ENCODE data around the gene ING5.

Gene ING5

DNA sequence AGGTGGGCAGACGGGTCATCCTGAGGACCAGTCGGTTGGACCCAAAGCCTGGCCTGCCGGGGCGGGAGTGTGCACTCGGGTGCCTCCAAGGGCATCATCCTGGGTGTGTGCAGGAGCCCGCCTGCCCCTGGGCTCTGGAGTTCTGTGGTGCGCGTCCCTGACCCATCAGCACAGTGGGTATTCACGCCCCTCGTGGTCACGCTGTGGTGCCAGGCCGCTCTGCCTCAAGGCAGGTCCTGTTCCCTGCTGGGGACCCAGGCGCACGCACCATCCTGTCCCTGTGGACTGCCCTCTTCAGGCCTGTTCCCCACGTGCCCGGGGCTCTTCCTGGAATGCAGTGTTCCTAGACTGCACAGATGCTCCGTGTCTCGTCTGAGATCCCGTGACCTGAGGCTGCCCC is 18.3 kb downstream of the ING5 start:
- no peak for DNase-seq

DNA sequence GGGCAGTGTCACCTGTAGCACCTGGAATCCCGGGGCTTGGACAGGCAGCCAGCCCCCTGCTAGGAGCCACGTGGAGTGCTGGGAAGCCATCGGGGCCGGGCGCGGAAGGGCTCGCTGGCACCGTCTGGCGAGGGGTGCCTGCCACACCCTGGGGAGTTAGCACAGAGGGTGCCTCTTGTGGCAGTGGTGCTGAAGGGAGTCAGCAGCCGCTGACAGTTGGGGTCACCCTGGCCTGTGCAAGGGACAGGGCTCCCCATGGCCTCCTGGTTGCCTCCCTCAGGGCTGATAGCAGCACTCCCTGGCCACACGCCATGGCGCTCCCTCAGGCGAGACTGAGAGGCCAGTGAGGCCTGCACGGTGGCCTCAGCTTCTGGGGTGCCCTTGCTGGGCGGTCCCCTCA is 18.7 kb downstream of the ING5 start:
- no peak for DNase-seq

DNA sequence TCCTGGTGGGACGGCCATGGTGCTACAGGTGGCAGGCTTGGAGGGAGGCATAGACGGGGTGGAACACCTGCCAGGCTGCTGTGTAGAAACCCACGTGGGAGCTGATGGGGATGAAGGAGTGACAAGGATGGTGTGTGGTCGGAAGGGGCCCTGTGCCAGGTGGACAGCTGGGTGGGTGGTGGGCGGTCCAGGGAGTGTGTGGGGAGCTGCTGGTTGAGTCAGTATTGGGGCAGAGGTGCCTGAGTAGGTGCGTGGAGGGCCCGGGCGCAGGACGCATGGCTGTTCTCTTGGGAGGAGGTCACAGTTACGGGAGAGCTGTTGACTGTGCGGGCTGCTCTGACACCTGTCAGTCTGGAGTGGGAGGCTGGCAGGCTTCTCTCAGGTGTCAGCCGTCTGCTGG is 20.0 kb downstream of the ING5 start:
- DNase-seq = no peak

DNA sequence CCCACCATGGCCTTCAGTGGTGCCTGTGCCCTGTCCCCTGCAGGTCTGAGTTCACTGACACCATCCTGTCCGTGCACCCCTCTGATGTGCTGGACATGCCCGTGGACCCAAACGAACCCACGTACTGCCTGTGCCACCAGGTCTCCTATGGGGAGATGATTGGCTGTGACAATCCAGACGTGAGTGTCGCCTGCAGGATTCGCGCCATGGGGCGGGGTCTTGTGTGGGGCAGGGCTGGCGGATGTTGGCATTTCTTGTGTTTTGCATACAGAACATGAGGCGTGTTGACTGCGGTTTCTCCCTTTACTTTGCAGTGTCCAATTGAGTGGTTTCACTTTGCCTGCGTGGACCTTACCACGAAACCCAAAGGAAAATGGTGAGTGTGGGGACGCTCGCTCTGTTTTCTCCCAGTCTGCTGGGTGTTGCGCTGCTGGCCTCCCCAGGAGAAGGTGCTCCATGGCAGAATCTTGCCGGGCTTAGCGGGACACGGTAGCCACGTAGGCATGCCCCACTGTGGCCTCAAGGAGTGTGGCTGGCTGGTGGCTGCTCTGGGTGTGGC is 21.1 kb downstream of the ING5 start:
- no peak for DNase-seq

DNA sequence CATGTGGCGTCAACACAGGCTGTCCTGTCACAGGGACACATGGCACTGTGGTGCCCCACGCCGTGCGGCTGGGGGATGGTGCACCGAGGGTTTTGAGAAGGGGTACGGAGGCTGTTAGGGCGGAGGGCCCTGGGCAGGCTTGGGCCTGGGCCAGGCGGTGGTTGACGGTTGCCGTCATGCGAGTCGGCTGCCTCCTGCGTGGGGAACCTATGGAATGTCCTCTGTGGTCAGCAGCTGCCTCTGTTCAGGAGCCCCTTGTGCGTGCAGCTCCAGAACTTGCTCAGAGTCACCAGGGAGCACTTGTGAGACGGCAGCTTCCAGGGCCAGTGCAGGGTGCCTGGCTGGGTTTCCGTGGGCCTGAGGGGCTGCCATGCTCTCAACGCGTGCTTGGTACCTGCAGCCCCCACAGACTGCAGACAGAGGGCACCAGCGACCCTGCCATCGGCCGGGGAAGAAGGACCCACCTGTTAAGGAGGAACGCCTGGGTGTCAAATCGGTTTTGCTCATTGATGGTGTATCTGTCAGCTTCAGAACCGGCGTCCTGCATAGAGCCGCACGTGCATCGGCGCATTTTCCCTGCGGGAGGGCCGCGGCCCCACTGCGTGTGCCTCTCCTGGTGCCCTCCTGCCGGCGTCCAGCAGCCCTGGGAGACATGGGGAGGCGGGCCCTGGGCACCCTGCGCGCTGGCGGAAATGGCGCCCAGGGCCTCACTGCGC is 22.6 kb downstream of the ING5 start:
- no peak for DNase-seq

DNA sequence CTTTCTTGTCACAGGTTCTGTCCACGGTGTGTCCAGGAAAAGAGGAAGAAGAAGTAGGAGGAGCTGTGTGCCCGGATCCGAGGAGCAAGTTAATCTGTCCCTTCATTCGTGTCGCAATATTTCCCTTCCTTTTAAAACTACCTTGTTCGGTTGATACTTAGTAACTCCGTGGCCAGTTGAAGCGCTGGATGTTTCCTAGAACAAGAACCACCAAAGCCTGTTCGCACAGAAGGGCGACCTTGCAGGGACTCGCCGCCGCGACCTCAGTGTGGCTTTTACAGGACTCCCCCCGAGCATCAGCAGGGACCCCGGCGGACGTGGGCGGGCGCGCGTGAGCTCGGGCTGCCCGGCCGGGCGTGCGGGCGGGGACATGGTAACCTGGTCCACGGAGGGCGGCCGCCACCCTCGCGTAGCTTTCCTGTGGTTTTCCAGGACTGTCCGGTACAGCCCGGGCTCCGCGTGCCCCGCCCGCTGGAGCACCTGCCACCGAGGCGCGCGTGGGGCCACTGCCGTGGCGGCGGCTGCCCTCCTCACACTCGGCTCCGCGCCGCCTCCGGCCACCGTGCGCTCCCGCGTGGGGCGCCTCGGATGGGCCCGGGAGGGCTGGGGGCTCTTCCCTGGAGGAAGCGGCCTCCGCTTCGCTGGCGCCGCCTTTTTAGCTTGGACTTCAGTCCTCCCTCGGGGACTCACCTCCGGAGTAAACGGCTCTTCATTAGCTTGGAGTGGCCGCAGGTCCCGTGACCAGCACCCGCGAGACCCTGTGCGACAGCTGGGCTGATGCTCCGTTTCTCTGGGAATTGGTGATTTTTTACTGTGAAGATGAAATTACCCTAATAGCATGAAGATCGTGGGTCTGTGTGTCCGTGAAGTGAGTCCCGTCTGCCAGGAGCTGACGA is 23.4 kb downstream of the ING5 start:
- no peak for DNase-seq

DNA sequence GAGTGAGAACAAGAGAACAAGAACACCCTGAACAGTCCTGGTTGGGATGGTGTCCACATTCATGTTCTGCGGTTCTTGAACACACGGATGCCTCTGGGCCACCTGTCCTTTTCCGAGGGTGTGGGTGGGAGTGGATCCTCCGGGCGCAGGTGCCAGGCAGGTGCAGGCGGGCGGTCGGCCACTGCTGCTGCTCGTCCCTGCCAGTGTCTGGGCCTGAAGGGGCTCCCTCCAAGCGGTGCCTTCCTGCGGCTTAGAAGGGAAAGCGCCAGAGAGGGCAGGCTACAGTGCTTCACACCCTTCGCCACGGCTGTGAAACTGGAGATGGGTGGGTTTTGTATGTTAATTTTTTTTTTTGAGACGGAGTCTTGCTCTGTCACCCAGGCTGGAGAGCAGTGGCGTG is 24.6 kb downstream of the ING5 start:
- DNase-seq = no peak

DNA sequence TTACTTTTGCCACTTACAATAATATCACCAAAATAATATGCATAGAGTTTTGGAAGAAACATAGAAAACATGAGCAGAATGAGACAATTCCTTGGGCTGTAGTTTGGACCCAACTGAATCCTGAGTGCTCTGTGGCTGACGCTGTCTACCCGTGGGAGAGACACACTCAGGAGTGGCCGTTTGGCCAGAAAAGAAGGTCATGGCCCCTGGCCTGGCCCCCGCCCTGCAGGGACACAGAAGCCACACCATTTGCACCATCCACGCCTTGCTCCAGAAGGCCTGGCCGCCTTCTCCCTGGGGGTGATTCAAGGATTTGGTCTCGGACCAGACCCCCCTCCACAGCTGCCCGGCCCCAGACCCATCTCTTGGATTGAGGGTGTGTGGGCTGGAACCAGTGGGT is 26.2 kb downstream of the ING5 start:
- DNase-seq = no peak

DNA sequence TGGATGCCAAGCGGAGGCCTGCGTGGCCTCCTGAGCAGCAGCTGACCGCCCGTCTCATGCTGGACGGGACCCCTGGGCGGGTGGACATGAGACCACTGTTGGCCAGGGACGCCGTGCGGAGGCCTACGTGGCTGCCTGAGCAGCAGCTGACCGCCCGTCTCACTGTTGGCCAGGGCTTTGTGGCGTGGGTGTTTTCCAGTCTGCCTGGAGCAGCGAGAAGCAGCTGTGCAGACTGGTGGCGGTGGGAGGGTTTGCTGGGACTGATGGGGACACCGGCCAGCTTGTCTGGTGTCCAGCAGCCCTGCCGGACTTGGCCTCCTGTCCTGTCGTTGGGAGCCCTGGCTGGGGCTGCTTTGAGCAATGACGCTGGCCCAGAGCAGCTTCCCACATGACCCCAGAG is 26.8 kb downstream of the ING5 start:
- no peak for DNase-seq

DNA sequence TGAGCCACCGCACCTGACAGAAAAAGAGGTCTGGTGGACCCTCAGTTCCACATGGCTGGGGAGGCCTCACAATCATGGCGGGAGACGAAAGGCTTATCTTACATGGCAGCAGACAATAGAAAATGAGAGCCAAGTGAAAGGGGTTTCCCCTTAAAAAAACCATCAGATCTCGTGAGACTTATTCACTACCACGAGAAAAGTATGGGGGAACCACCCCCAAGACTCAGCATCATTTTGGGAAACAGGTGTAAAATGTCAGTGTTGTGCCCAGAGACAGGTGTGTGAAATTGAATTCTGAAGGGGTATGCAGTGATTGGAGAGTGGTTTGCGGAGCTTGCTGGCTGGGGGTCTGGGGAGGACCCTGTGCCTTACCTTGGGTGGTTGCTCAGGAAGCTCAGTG is 28.0 kb downstream of the ING5 start:
- no peak for DNase-seq

DNA sequence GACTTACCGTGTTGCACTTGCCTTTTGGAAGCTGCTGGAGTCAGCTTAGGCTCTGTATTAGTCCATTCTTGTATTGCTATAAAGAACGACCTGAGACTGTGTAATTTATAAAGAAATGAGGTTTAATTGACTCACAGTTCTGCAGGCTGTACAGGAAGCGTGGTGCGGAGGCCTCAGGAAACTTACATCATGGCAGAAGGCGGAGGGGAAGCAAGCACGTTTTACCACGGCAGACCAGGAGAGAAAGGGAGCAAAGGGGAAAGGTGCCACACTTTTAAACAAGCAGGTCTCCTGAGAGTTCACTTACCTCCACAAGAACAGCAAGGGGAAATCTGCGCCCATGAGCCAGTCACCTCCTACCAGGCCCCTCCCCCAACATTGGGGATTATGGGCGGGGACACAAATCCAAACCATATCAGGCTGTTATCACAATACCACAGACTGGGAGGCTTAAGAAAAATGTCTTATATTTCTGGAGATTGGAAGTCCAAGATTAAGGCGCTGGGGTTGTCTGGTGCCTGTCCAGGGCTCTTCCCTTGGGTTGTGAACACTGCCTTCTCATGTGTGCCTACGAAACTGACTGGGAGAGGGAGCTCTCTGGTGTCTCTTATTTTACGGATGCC is 28.9 kb downstream of the ING5 start:
- DNase-seq = no peak

DNA sequence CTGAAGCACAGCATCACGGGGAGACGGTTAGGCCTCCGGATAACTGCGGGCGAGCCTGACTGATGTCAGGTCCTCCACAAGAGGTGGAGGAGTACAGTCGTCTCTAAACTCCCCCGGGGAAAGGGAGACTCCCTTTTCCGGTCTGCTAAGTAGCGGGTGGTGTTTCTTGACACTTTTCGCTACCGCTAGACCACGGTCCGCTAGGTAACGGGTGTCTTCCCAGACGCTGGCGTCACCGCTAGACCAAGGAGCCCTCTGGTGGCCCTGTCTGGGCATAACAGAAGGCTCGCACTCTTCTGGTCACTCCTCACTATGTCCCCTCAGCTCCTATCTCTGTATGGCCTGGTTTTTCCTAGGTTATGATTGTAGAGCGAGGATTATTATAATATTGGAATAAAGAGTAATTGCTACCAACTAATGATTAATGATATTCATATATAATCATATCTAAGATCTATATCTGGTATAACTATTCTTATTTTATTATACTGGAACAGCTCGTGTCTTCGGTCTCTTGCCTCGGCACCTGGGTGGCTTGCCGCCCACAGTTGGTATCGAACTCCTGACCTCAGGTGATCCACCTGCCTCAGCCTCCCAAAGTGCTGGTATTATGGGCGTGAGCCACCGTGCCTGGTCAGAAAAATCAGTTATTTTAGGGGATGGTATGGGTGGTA is 30.8 kb downstream of the ING5 start:
- peak; percentile 44 for DNase-seq

DNA sequence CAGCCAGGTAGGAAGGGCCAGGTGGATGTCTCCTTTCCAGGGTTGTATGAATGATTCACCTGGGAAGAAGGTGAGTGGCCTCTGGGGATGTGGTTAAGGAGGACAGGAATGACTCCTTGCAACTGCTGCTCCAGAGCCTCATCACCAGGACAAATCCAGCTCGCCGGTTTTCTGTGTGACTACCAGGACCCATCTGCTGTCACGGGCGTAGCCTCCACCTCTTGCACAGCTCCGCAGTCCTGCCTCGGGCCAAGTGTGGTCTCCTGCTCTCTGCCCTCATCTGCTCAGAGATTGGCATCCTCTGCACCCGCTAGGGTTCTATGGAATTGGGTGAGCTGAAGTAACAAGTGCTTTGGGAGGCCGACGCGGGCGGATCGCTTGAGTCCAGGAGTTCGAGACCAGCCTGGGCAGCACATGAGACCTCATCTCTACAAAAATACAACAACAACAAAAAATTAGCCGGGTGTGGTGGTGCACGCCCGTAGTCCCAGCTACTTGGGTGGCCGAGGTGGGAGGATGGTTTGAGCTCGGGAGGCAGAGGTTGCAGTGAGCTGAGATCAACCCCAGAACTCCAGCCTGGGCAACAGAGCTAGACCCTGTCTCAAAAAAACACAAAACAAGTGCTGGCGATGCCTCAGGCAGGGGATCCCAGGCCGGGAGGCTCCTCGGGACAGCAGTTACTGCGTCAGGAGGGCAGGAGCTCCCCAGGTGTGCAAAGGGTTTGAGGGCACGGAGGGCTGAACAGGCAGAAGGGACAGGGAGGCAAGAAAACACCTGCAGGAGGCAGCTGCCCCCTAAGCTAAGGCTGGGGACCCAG is 31.8 kb downstream of the ING5 start:
- no peak for DNase-seq

DNA sequence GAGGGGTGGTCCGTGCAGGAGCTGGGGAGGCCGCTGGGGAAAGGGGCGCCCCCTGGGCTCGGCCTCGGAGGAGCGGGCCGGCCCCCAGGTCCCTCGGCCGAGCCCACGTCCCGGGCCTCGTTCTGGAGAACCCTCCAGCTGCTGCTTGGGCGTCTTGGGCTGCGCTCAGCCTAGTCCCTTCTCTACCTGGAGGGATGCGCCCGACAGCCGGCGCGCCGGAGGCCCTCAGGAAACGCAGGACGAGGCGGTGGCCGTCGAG is 32.3 kb downstream of the ING5 start:
- DNase-seq = no peak

DNA sequence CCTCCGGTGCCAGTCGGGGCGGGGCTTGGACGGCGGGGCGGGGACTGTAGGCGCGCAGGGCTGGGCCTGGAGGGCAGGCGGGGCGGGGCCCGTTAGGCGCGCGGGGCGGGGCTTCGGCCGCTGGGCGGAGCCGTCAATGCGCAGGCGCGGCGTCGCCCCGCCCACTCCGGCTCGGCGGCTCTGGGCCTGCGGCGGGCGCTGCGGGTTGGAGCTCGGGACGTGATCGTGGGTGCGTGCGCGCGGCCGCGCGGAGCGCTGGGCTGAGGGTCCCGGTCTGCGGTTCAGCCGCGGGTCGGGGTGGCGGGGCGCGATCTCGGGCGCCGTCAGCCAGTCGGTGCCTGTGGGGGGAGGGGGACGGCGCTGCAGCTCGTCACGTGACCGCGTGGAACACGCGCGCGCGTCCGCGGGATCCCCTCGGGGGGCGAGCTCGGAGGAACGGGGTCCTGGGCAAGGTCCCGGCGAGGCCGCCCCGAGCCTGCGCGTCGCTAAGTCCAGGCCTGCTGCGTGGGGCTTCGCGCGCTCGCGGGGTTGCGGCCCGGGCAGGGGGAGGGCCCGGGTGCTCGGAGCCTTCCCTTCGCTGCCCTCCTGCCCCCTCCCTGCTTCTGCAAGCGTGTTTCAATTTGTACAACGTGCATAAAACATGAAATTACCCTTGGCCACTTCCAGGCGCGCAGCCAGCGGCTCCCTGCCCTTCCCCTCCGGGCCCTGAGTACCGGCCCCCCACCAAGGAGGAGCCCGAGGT is 32.8 kb downstream of the ING5 start, which contains the start of gene D2HGDH:
Gene D2HGDH, plus strand, starts transcription at position 164 of the 742 bp plus-strand sequence. CDS start 595 bp downstream, outside the sequence.
- DNase-seq = peak; percentile 96

DNA sequence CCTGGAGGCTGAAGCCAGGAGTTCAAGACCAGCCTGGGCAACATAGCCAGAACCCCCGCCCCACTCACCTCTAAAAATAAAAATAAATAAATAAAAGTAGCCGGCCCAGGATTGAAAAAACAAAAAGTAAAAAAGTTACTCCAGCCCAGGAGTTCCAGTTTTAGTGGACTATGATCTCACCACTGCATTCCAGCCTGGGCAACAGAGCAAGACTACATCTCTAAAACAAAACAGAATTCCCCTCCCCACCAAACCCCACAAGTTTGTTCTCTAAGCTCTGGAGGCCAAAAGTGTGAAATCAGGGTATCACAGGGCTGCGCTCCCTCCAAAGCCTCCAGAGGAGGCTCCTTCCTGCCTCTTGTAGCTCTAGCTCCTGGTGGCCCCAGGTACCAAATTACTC is 34.3 kb downstream of the ING5 start:
- DNase-seq = no peak

DNA sequence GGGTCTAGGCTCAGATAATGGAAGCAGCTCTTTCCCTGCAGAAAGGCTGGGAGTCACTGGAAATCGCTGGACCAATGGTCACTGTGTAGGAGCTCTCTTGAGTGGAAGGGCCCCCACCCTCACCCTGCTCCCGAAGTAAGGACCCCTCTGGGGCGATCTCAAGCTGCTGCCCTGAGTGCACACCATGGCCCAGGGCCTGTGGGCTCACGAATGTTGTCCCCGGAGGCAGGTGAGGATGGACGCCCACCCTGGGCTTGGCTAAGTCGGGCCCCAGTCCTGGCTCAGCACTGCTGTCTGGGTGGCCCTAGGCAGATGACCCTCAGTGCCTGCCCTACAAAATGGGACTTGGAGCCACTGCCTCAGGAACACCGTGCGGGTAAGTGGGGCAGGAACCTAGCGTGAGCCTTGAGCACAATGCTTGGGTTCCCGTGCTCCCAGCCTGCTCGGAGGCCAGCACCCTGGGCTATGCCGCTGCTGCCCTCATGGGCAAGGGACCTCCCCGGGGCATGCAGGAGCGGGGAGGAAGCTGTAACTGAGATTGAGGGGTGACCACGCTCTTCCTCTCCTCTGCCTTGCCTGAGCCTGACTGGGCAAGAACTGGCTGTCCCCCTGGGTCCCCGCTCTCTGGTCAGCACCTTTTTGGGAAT is 36.3 kb downstream of the ING5 start:
- no peak for DNase-seq

DNA sequence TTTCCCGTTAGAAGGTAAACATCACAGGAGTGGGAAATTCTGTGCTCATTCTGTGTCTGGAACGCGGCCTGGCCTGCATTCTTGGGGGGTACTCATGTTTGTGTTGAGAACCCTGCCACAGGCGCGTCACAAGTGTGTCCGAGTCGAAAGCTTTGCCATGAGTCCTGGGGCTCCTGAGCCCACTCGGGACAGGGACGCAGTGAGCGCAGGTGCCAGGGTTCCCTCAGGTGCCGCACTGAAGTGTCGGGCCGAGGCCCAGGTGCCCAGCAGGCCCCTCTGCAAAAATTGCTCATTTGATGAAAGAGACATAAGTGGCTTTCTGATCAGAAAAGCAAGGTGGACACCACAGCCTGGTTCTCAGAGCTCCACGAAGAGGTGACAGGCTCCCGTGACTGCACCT is 37.3 kb downstream of the ING5 start:
- DNase-seq = no peak

DNA sequence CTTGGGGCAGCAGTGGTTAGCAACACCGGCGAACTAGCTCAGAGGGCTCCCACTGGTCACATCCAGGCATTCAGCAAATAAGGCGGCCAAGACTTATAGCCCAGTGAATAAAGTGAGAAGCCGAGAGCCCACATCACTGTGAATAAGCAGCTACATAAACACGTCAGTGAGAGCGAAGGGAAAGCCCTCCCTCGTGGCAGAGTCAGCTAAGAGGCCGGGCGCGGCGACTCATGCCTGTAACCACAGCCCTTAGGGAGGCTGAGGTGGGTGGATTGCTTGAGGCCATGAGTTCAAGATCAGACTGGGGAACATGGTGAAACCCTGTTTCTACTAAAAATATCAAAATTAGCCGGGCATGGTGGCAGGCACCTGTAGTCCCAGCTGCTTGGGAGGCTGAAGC is 37.8 kb downstream of the ING5 start:
- DNase-seq = no peak

DNA sequence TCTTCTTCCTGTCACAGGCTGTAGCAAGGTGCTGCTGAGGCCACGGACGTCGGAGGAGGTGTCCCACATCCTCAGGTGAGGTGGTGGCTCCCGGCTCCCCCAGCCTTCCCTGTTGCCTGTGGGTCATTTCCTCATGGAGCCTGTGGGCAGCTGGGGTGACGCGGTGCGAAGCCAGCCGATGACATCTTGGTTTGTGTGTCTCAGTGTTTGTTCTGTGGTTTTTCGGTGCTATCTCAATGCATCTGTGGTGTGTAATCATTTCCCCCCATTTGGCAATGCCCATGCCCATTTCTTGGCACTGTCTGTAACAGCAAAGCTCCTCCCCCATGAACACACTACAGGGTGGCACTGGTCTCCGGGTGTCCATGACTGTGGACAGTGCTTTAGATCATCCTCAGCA is 39.2 kb downstream of the ING5 start:
- no peak for DNase-seq
